Eye (tissue), 1 donor: ENCODE measurements around the gene CDYL2.

Experiments used
- DNase-seq: peaks from one replicate; pipeline ENCODE4 v3.0.0-alpha.2; 2015

The CDYL2 gene

DNA sequence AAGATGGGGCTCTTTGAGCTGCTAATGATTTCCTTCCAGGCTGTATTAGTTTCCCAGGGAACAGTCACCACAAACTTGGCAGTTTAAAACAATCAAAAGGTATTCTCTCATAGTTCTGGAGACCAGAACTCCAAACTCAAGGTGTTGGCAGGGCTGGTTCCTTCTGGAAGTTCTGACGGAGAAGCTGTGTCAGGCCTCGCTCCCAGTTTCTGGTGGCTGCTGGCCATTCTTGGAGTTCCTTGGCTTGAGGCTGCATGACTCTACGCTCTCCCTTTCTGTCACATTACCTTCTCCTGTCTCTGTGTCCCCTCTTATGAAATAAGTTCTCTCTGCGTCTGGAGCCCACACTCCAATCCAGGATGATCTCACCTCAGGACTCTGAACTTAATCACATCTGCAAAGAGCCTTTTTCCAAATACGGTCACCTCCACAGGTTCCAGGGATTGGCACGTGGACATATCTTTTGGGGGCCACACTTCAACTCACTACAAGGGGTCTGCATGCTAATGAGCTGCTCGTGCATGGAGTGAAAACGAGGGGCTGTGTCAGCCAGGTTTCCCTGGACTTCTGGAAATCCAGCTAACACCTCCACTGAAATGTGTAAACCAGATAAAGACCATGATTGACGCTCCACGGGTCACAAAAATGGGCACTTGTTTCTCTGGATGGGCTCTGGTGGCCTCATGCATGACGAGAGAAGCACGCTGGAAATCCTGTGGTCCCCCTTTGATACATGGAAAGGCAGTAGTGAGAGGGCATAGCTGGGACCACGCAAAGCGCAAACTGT, 185.3 kb downstream of the CDYL2 start:
- no peak for DNase-seq

DNA sequence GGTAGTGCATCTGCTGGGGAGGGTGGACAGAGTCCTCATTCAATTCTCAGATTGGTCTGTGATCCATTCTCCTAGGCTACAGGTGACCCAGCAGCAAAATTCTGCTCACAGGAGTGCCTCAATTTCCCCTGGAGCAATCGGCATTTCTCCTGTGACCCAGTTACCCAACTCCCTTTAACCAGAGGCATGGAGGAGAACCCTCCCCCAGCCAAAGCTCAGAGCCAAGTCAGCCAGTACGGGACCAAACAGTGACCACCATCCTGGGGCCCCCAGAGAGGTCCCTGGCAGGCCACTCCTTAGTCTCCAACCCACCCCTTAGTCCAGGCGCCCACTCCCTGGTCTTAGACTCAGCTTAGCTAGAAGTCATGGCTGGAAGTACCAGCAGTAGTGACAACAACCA, 188.0 kb downstream of the CDYL2 start:
- DNase-seq: no peak

DNA sequence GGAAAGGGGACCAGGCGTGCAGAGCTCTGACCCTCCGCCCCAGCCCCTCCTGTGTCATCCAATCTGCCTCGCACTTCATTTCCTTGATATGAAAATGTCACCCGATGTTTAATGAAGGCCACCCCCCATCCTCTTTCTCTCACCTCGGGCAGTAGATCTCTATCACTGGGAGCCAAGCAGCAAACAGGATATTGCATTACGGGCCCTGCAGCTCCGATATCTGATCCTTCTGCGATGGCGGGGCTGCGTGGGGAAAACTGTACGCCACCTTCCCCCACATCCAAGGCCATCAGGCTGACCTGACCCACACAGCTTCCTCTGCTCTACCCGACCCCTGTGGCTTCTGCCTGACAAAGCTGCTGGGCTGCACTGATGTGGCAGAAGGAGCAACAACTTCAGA, 188.7 kb downstream of the CDYL2 start:
- no peak for DNase-seq

DNA sequence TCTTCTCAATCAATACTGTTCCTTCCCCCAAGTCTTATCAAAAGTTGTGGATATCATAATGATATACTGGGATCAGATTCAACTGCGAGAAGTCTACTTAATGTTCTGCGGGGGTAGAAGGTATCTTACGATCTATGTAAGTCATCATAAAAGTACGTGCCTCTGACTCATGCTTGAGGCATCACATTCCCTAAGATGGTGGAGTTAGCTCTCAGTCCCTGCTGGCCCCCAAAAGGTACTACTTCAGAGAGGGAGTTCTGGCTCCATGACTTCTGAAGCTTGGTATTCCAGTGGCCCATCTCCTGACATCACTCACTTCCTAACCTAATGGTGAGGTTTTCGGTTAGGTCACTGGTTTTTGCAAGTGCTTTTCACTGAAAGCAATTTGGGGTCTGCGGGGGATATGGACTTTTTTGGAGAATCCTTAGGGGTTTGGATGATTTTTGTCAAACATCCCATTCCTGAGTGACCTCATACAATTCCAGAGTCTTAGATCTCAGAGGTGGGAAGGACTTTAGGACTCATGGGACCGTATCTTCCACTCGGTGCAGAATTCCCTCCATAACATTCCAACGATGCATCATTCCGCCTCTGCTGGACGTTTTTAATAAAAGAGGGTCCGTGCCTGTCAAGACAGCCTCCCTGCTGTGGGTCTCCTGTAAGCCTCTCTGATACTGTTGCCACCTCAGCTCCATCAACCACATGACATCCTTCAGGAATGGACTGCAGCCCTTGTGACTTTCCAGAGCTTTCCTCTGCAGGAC, 189.3 kb downstream of the CDYL2 start:
- no peak for DNase-seq

DNA sequence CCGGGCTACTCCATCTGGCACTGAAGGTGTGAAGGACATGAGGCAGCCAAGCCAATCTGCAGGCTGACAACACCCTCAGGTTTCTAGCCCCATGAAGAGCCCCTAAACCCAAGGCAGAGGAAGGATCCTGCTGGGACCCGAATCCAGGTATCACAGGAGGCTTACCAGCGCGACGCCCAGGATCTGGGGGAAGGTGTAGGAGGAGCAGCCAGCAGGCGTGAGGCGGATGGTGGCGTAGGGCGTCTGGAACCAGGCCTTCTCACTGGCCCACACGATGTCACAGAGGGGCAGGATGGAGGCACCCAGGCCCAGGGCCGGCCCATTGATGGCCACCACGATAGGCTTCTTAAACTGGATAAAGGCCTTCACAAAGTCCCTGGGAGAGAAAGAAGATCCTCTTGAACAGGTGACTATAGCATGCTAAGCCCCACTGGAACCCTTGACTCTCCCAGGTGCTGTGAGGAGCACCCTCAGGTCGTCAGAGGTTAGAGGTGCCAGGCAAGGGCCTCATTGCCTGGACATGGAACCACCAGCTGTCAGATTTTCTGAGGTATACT, 191.9 kb downstream of the CDYL2 start:
- no peak for DNase-seq

DNA sequence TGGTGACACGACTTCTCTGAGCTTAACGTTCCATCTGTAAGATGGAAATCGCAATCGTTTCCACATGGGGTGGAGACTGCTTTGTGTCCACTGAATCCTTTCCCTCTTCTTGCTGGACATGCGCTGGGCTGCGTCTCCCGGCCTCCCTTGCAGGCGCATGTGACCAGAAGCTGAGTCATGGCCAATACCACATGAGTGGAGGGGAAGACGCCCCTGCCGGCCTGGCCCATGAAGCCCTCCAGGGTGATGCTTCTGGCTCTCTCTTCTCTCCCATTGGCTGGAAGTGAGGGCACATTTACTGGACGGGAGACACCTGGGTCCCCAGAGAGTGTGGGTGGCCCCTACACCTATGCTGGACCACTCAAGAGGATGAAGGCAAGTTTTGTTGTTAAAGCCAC, 192.5 kb downstream of the CDYL2 start:
- no peak for DNase-seq

DNA sequence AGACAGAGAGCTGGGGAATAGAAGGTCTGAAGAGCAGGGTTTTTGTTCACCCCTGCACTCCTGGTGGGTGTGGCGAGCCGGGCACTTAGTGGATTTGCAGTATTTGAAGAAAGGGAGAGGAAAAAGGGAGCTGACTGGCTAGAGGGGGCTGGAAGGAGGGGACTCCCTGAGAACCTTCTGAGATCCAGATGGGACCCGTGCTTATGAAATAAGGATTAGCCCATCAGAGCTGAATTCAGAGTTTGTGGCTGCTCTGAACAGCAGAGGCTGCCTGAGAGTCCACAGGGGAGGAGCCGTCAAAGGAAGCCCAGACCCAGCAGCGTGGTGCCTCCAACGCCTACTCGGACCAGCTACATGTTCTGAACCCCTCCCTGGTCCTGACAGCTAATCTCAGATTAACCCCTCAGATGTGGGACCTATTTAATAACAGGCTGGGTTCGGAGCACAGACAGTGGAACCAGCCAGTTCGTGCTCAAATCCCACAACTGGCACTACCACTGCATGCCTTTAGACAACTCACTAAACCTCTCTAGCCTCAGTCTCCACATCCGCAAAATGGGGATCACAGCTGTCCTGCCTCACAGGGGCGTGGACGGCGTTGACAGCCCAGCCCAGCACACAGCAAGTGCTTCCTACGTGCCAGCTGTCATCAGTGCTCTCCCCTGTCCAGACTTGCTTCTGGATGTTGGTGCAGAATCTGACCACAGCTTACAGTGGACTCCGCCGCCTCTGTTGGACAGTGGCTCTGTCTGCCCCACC, 193.0 kb downstream of the CDYL2 start:
- DNase-seq: no peak

DNA sequence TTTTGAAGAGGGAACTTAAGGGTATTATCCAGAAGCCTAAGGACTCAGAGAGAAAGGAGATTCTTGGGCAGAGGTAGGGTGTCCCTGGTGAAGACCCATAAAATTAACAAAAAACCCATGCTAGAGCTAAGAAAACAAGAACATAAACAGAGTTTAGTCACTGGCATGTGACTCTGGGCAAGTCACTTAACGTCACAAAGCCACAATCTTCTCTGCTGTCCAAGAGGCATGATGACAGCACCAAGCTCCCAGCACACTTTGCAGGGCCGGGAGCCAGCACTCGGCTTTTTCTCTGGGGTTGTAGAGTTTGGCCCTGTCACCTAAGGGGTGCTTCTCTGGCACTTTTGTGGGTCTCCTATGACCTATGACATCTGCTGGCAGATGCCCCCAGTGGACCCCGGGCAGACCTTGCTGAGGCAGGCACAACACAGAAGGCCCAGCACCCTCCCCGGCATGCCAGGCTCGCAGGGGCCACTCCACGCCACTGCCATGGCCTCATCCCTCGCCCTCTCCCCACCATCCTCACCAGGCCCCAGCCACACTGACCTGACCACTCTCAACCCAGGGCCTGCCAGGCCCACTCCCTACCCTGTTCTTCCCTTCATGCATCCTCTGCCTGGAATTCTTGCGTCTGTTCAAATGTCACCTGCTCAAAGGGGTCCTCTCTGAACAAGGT, 193.8 kb downstream of the CDYL2 start:
- DNase-seq: no peak

DNA sequence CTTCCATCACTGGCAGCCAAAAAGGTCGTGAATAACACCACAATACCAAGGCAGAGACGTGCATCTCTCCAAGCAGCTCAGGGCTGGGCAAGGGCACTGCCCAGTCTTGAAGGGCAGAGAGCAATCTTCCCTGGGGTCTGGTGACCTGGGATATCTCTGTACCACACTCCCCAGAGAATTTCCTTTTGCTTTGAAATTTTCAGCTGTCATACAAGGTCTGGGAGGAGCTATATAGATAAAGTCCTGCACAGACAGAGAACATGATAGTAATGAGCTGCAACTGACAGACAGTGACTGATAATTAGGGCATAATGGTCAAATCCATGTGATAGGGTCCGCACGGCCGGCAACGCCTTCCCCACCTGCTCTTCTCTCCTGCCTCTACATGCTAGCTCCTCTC, 195.5 kb downstream of the CDYL2 start:
- peak; percentile 39 for DNase-seq

DNA sequence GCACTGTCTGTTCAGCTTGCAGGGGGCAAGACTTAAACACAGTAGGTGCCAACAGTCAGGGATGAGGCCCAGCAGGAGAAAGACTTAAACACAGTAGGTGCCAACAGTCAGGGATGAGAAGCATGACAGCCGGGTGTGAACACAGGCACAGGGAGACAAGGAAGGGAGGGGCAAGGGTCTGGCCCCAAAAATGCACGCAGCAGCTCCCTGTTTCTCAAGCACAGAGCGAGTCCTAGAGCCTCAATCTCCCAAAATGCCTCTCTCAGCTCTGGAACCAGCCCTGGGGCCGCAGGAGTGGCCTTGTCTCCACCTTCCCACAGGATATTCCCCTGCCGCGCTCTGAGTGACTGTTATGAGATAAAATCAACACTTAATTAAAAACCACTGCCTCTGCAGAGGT, 197.2 kb downstream of the CDYL2 start:
- DNase-seq: no peak

DNA sequence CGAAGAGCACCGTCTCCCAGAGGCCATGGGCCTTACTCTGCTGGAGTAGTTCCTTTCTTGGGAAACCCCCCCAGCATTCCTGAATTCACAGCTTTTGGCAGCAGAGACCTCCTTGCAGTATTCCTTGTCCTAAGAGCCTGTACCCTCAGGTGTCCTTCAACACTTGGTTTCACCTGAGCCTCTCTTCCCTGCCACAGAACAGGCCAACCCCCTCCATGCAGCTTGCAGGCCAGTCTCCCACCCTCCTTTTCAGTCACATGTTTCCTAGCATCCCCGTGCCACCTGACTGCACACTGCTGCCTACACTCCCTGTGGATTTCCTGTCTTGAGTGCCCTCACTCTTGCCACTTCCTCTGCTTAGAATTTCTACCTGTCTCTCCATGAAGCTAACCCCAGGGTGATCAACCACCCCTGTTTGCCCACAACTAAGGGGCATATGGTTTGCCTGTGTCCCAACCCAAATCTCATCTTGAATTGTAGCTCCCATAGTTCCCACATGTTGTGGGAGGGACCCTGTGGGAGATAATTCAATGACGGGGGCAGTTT, 198.1 kb downstream of the CDYL2 start:
- no peak for DNase-seq

DNA sequence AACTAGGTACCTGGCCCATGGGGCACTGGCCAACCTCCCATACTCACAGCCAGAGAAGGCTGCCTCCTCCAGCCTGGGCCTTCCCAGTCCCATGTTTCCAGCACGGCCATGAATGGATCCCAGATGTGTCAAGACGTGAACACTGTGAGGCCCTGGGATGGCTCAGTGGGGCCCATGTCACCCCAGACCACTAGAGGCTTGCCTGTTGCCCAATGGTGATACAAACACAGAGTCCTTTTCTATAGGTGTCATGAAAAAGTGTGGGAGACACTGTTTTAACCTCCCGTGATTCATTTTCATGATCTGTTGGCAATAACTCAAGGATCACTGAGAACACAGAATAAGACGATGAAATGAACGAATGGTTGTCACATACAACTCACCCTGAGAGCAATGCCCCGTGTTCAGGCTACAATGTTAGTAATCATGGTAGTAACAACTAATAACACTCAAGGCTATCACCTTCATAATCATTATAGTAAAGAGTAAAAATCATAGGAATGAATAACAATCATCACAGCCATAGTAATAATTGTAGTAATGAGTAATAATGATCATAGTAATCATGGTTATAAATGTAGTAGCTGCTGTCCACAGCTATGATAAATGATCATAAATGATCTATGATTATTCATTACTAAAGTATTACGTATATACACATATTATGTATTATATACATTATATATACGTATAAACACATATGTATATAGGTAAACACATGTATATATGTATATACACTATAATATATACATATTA, 199.6 kb downstream of the CDYL2 start:
- DNase-seq: no peak

DNA sequence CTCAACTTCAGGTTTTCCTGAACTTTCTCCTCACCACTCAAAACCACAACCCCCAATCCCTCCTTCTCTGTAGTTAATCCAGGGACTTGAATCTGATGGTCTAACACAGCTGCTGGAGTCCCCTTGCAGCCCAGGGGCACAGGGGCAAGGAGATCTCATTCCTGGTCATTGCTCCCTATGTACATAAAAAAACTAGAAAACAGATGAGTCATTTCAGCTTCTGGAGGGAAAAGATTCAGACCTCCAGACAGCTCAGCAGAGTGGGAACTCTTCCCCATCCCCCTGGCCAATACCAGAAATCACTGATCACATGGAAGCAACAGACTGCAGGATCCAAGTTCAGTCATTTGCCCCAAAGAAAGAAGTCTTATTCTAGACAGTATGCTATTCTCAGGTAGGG, 201.5 kb downstream of the CDYL2 start:
- no peak for DNase-seq

DNA sequence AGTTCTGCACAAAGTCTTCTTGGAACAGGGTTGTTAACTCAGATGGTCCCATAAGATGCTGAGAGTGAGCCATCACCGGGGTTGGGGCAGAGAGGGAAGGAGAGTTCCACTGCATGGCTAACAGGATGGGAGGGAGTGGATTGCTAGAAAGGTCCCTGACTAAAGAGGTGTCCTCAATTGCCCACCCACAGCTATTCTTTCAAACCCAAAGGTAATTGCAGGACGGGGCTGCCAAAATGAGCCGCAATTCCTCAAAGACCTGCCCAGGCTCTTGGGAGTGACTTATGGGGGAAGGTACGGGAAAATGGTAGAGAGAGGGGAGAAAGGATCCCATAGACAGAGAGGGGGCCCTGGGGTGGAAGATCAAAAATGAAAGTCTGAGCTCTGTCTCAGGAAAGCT, 203.2 kb downstream of the CDYL2 start:
- DNase-seq: no peak

DNA sequence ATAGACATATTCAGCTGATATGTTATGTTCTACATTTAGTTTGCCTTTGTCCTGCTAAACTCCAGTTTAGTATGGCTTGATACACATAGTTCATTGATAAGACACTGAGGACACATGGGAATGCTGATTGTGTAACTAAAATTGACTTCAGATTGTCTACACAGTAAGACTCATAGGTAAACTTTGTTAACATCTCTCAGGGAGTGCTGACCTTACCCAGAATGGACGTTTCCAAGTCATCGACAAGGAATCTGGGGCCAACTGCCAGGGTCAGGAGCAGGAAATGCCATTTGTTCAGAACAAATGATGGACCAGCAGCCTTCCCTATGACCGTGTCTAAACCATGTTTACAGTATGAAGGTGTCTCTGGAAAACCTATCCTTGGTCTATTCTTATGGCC, 204.9 kb downstream of the CDYL2 start:
- DNase-seq: no peak

DNA sequence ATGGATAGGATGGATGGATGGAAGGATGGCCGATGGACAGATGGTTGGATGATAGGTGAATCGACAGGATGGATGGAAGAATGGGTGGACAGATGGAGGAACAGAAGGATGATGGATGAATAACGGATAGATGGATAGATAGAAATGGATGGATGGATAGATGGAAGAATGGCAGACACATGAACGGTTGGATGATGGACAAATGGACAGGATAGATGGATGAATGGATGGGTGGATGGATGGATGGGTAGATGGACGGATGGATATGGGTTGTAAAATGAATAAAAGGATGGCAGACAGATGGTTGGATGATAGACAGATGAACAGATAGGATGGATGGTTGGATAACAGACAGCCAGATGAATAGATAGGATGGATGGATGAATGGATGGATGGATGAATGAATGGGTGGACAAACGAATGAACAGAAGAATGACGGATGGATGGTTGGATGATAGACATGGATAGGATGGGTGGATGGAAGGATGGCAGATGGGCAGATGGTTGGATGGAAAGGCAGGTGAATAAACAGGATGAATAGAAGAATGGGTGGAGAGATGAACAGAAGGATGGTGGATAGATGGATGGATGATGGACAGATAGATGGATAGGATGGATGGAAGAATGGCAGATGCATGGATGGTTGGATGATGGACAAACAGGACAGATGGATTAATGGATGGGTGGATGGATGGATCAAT, 207.7 kb downstream of the CDYL2 start:
- DNase-seq: no peak

DNA sequence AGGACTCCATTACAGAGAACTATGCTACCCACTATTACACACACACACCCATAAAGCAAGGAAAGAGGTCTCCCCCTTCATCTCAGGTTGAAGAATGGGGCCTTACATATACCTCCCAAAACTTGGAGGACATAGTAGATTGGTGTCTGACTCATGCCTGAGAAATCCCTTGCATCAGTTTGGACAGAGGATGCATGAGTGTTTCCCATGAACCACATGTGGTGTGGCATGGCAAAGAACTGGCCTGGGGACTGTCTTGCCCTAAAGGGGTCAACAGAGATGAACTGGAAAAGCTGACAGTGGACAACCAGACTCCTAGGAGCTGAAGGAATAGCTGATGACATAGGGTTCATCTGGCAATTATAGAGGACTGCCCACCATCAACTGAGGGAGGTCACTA, 209.6 kb downstream of the CDYL2 start:
- DNase-seq: no peak

DNA sequence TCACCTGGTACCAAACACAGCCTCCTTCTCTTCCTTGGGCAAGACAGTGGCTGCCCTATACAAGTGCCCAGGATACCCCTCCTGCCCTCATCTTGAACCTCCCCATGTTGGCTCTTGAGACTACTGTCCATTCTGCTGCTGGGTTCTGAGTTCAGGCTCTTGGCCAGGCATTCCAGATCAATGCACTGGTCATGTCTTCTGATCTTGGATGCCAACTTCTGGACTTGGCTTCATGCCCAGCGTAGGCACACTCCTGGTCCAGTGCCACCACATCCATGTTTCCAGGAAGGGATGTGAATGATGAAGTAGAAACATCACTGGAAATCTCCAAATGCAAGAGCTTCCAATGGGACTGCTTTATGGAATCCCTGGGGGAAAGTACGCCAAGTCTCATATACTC, 212.1 kb downstream of the CDYL2 start:
- no peak for DNase-seq

DNA sequence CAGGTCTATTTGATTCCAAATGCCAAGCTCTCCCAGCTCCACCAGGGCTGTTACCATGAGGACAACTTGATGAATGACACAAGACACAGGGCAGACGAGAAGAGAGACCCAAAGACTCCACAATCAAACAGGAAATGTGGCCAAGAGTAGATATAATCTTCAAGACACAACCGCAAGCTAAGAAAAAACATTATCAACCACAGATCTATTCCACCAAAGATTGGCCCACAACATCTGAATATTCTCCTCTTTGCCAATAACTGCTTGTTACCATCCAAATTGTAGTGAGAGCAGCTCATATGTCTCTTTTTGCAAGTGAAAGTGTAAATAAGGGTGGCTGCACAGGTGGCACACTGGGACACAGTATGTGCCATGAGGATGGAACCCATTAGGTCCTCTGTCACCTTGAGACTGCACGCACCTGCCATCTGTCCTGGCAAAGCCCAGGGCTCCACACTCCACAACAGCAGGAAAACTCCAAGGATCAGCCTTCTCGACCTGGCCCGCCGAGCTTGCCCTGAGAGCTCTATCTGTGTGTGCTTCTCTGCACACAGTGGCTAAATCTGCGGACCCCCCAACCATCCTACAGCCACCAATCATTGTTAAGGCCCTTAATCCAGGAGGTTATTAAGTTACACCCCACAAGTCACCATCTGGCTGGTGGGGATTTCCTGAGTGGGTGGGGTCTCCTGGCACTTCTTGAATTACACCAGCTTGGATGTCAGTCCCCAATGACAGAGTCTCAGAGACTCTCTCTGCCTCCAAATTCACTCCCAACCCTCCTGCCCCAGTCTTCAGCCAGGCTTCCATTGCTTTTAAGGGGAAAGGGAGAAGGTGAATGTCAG, 213.1 kb downstream of the CDYL2 start:
- no peak for DNase-seq

DNA sequence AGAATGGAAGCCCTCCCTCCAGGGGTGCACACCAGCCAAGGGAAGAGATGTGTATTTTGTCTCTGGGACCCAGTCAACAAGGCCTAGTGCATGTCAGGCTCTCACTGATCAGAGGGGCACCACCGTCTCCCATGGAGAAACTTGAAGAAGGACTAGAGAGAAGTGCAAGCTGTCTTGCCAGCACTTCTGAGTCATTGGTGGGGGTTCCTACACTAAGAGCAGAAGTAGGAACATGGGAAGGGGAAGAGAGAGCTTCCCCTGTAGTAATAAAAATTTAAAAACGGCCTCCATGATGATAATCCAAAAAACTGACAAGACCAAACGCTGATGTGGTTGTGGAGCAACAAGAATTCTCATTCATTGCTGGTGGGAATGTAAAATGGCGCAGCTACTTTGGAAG, 217.3 kb downstream of the CDYL2 start:
- DNase-seq: no peak
